HUES64 (cell line): Measurements from ENCODE around the gene ZNF600. TPM values are rescaled to one million over a fixed set of nuclear protein-coding genes. Genes with fewer than 3 reads are reported as not detected.
"Not testable (repeated sequence)": the region's sequence is repeated elsewhere in the genome, so short reads cannot be mapped to it uniquely, and the experiment has no call there.

Experiments
- H3K27ac ChIP-seq: 2 replicates; pipeline ENCODE4 v1.7.0; 2013; ENCODE audit warnings: low read depth, low read length, inconsistent platforms
- H3K27me3 ChIP-seq: 2 replicates; pipeline ENCODE4 v1.6.1; 2013; ENCODE audit warnings: mild to moderate bottlenecking, low read length; ENCODE audit not compliant: insufficient read depth
- H3K36me3 ChIP-seq: 2 replicates; pipeline ENCODE4 v1.6.1; 2013; ENCODE audit warnings: mild to moderate bottlenecking, low read length; ENCODE audit not compliant: insufficient read depth
- H3K4me1 ChIP-seq: 2 replicates; pipeline ENCODE4 v1.6.1; 2013; ENCODE audit warnings: mild to moderate bottlenecking, low read length, moderate library complexity; ENCODE audit not compliant: insufficient read depth
- H3K4me3 ChIP-seq: 2 replicates; pipeline ENCODE4 v1.5.1; 2013; ENCODE audit warnings: mild to moderate bottlenecking, low read length, moderate library complexity
- H3K9ac ChIP-seq: 2 replicates; pipeline ENCODE4 v1.6.1; 2013; ENCODE audit warnings: mild to moderate bottlenecking, low read depth, low read length
- H3K9me3 ChIP-seq: 2 replicates; pipeline ENCODE4 v1.6.1; 2013; ENCODE audit warnings: low read depth, low read length; ENCODE audit not compliant: insufficient read depth
- WGBS: fragments of 150-250, 120-280 bp; methylation state at CpG from one replicate; pipeline ENCODE4 v1.1.7; 2013; ENCODE audit warnings: missing lambda C conversion rate; 5-methylcytosine and 5-hydroxymethylcytosine counted together
- polyA plus RNA-seq, 2 experiments: library from polyadenylated mRNA; stranded (reverse); fragments of 50-300 nt; gene quantifications; one replicate each; pipeline ENCODE4 v1.2.3, GENCODE V29; 2013

ZNF600 gene
- polyA plus RNA-seq (2013, experiment 1 of 2): 4.8 TPM
- 6.5 TPM for polyA plus RNA-seq (2013, experiment 2 of 2)

DNA sequence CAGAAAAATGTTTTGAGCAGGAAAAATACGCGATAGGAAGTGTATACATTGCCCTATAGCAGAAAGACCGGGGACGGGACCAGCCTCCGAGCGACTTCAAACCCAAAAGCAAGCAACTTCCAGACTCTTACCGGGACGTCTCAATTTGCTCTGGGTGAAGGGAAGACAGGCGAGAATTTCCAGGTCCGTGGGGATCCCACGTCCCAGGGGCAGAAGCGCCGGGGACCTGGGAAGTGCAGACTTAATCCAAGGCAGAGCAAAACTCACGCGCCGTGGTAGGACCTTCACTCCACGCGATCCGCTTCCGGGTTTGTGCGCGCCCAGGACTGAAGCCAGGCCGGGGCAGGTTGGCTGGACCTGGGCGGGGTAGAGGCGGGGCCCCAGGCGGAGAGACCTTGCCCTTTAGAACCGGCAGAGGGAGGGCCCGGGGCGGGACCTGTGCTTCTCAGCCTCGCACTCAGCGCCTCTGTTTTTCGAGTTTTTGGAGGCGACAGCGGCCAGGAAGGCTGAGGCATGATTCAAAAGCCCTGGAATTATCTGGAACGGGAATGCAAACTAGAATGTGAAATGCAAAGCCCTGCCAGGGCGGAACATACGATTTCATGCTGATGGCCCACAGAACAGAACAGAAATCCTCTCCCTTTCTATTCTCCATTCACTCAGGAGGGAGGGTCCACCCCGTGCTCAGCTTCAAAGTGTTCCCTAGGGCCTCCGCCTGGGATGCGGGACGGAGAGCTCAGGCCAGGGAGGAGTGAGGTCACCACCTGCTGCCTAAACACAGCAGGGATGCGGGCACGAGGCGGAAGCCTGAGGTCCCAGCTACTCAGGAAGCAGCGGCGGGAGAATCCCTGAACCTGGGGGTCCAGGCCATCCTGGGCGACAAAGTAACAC is at the start of gene ZNF600:
Gene ZNF600, minus strand, starts transcription at position 328 of the 891 bp plus-strand sequence. CDS start 7,903 bp downstream, outside the sequence.
- WGBS: 1% methylated on average over 47 of the region's 47 CpGs
- H3K4me1 ChIP-seq, H3K27ac ChIP-seq, H3K36me3 ChIP-seq, H3K9me3 ChIP-seq: not testable (repeated sequence)
- Histone ChIP-seq H3K4me3 (peak within 1 kb of the TSS; percentile 61), H3K9ac (peak within 1 kb of the TSS; percentile 46), H3K27me3 (peaks cover 17% of the 10 kb centered on the region)

DNA sequence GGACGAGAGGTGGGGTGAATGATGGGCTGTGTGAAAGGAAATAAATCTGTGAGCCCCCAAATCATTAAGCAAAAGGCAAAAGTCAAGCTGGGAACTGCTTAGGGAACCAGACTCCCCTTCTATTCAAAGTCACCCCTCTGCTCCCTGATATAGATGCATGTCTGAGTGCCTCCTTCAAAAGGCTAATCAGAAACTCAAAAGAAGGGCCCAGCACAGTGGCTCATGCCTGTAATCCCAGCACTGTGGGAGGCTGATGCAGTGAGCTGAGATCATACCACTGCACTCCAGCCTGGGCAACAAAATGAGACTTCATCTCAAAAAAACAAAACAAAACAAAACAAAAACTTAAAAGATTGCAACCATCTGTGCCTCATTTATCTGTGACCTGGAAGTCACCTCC is 47.7 kb upstream of the ZNF600 start:
- not testable (repeated sequence) for H3K27me3 ChIP-seq, H3K9ac ChIP-seq, H3K27ac ChIP-seq, H3K4me3 ChIP-seq, H3K9me3 ChIP-seq, H3K4me1 ChIP-seq
- WGBS: 80% methylated on average over 1 of the region's 1 CpG
- peaks cover 13% of the 10 kb centered on the region for H3K36me3 ChIP-seq

DNA sequence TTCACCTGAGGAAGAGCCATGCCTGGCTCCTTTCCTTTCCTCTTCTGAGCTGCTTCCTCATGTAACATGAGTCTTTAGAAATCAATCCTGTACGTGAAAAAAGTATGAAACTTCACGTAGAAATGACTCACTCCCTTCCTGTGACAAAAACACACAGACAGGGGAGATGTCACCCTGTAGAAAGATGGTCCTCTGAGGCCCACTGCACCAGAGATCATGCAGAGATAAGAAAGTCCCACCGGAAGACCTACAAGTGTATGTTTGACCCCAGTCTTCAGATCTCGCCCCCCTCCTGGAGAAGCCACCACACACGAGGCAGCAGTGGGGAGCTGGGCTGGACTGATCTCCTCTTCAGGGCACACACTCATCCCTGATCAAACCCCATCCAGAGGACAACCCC is 47.0 kb upstream of the ZNF600 start:
- not testable (repeated sequence) for H3K27ac ChIP-seq, H3K4me1 ChIP-seq, H3K4me3 ChIP-seq, H3K36me3 ChIP-seq, H3K9ac ChIP-seq, H3K27me3 ChIP-seq, H3K9me3 ChIP-seq
- 83% methylated on average over 5 of the region's 5 CpGs for WGBS

DNA sequence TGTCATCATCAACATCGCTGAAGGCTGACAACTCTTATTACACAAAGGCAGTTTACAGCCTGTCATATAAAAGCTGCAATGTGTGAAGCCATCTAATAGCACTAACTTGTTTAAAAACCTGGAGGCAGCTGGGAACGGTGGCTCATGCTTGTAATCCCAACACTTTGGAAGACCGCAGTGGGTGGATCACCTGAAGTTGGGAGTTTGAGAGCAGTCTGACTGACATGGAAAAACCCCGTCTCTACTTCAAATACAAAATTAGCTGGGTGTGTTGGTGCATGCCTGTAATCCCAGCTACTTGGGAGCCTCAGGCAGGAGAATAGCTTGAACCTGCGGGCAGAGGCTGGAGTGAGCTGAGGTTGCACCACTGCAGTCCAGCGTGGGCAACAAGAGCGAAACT is 43.3 kb upstream of the ZNF600 start:
- H3K27me3 ChIP-seq, H3K9ac ChIP-seq: not testable (repeated sequence)
- WGBS: 87% methylated on average over 7 of the region's 7 CpGs

DNA sequence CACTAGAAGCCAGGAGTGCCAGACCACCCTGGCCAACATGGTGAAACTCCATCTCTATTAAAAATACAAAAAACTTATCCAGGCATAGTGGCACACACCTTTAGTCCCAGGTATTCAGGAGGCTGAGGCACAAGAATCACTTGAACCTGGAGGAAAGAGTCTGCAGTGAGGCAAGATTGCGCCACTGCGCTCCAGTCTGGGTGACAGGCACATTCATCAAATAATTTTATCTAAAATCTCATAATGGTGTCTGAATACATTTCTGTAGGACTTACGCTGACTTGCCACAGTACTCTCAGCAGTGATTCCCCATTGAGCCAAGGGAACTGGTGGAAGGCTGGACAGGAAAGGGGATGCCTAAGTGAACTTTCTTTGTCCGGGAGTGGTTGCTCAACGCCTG is 39.2 kb upstream of the ZNF600 start:
- H3K4me3 ChIP-seq: no peak overlapping the region
- no peaks in the 10 kb centered on the region for H3K4me1 ChIP-seq
- no peaks in the 10 kb centered on the region for H3K27me3 ChIP-seq
- no peaks in the 10 kb centered on the region for H3K36me3 ChIP-seq
- H3K9me3 ChIP-seq: no peaks in the 10 kb centered on the region
- no peak overlapping the region for H3K9ac ChIP-seq
- WGBS: 94% methylated on average over 5 of the region's 5 CpGs
- no peak overlapping the region for H3K27ac ChIP-seq

More for the DNA sequence above, 43.3 kb upstream of the ZNF600 start:
- not testable (repeated sequence) for H3K4me1 ChIP-seq, H3K4me3 ChIP-seq, H3K9me3 ChIP-seq, H3K36me3 ChIP-seq, H3K27ac ChIP-seq

DNA sequence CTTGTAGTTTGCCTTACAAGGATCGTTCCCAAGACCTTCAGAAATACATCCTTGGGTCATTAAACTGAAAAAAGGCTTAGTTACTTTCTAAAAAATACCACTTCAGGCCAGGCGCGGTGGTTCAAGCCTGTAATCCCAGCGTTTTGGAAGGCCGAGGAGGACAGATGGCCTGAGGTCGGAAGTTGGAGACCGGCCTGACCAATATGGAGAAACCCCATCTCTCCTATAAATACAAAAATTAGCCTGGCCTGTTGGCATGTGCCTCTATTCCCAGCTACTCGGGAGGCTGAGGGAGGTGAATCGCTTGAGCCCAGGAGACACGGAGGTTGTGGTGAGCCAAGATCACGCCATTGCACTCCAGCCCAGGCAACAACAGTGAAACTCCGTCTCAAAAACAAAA is 37.1 kb upstream of the ZNF600 start:
- Histone ChIP-seq H3K27me3 (no peaks in the 10 kb centered on the region), H3K9ac (no peak overlapping the region), H3K9me3 (no peaks in the 10 kb centered on the region), H3K36me3 (no peaks in the 10 kb centered on the region), H3K27ac (no peak overlapping the region), H3K4me3 (no peak overlapping the region), H3K4me1 (no peaks in the 10 kb centered on the region)
- WGBS: 96% methylated on average over 11 of the region's 12 CpGs

DNA sequence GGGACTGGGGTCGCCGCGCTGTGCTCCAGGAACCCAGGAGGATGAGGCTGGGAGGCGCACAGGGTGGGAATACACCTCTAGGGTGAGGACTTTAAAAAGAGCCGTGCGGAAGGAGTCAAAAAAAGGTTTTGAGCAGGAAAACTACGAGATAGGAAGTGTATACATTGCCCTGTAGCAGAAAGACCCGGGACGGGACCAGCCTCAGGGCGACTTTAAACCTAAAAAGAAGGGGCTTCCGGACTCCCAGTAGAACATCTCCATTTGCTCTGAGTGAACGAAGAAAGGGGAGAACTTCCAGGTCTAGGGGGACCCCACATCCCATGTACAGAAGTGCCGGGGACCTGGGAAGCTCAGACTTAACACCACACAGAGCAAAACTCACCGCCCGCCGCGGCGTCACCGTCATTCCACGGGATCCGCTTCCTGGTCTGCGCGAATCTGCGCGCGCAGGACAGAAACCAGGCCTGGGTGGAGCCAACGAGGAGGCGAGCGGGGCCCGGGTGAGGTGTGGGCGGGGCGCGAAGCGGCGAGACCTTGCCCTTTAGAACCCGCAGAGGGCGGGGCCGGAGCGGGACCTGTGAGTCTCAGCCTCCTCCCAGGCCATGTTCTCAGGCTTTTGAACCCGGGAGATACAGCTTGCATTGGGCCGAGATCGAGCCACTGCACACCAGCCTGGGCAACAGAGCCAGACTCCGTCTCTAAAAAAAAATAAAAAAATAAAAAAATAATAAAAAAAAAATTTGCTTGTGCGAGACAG is 34.8 kb upstream of the ZNF600 start, which contains the start of gene ZNF28:
Gene ZNF28, minus strand, starts transcription at position 430 of the 757 bp plus-strand sequence. CDS start 3,675 bp downstream, outside the sequence.
- not testable (repeated sequence) for H3K4me1 ChIP-seq, H3K27me3 ChIP-seq, H3K9me3 ChIP-seq, H3K27ac ChIP-seq
- peaks cover 13% of the 10 kb centered on the region for H3K36me3 ChIP-seq
- WGBS: 8% methylated on average over 26 of the region's 44 CpGs
- peak within 1 kb of the TSS; percentile 68 for H3K4me3 ChIP-seq
- H3K9ac ChIP-seq: peak within 1 kb of the TSS; percentile 21

DNA sequence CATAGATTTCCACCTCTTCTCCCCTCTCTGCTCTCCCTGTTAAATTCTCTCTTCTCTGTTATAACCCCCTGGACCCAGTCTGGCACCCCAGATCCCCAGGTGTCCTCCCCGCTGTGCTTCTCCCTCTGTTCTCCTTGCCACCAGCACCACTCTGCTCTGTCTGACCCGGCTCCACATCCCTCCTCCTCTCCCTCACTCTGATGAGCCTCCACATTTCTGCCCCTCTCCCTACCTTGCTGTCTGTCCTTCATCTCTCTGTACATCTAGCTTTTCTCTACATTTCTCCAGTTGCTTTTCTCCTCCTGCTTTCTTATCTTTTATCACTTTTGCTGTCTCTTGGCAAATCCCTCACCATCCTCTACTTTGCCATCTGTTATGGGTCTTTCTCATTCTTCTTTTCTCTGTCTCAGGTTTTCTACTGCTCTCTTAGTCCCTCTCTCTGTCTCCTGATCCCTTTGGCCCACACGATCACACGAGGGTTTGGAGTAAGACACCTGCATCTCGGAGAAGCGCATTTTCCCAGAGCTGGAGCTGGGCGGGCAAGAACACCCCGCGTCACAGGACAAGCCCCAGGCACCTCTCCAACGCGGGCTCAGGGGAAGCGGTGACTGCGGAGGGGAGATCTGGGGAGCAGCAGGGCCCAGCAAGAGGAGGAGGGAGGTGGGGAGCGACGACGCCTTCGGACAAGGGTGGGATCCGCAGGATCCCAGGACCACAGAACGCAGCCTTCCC is 34.0 kb upstream of the ZNF600 start:
- Histone ChIP-seq H3K4me3 (peak overlapping the region; percentile 68), H3K9ac (peak overlapping the region; percentile 21), H3K36me3 (peaks cover 13% of the 10 kb centered on the region)
- not testable (repeated sequence) for H3K9me3 ChIP-seq, H3K27ac ChIP-seq, H3K27me3 ChIP-seq, H3K4me1 ChIP-seq
- 9% methylated on average over 17 of the region's 19 CpGs for WGBS

DNA sequence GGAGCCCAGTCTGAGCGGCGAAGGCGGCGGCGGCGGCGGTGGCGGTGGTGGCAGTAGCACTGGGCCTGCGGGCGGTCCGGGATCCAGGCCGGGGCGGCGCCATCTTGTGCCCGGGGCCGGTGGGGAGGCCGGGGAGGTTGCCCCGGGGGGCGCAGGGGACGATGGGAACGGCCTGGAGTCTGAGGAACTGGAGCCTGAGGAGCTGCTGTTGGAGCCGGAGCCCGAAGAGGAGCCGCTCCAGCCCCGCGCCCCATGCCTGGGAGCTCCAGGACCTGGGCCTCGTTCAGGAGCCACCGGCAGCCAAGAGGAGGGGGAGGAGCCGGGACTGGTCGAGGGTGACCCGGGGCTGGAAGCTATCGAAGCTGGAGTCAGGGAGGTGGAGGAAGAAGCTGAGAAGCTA is 23.2 kb upstream of the ZNF600 start:
- H3K27ac ChIP-seq: no peak overlapping the region
- H3K9me3 ChIP-seq: no peaks in the 10 kb centered on the region; the same call in 1 of the 2 replicates

DNA sequence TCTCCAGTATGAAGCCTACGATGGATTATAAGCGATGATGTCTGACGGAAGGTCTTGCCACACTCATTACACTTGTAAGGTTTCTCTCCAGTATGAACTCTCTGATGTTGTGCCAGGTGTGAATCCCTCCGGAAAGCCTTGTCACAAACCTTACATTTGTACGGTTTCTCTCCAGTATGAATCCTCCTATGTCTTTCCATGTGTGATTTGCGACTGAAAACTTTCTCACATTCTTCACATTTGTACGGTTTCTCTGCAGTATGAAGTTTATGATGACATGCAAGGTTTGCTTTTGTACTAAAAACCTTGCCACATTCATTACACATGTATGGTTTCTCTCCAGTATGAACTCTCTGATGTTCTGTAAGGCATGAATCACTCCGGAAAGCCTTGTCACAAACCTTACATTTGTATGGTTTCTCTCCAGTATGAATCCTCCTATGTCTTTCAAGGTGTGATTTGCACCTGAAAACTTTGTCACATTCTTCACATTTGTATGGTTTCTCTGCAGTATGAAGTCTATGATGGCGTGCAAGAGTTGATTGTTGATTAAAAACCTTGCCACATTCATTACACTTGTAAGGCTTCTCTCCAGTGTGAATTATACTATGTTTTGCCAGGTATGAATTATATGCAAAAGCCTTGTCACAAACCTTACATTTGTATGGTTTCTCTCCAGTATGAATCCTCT is 13.5 kb upstream of the ZNF600 start:
- Histone ChIP-seq H3K36me3 (peaks cover 70% of the 10 kb centered on the region), H3K9me3 (peaks cover 78% of the 10 kb centered on the region)
- H3K4me3 ChIP-seq, H3K4me1 ChIP-seq, H3K9ac ChIP-seq, H3K27me3 ChIP-seq, H3K27ac ChIP-seq: not testable (repeated sequence)
- 95% methylated on average over 8 of the region's 9 CpGs for WGBS

More for the DNA sequence above, 23.2 kb upstream of the ZNF600 start:
- H3K4me3 ChIP-seq: no peak overlapping the region
- H3K4me1 ChIP-seq: no peaks in the 10 kb centered on the region
- WGBS: 95% methylated on average over 32 of the region's 32 CpGs
- peaks cover 42% of the 10 kb centered on the region for H3K36me3 ChIP-seq
- no peaks in the 10 kb centered on the region for H3K27me3 ChIP-seq
- H3K9ac ChIP-seq: no peak overlapping the region
